Subcutaneous adipose tissue (tissue), 4 donors: Measurements from ENCODE around the gene UBA52. TPM values are rescaled to one million over a fixed set of nuclear protein-coding genes. Genes with fewer than 3 reads are reported as not detected.

ENCODE experiments used
- CTCF ChIP-seq: fragments of 450-650 bp; IDR thresholded peaks from one replicate; pipeline ENCODE4 v1.5.1; 2016; ENCODE audit warnings: low read depth, mild to moderate bottlenecking, control low read depth, antibody characterized with exemption, moderate library complexity
- total RNA-seq, 4 donors: library from RNA; depleted of rRNA; stranded (reverse); fragments of >200 nt; gene quantifications; one replicate each; pipeline ENCODE4 v1.1.0, GENCODE V29; 2016

The UBA52 gene
- total RNA-seq, 4 donors from 2014 or later = 498 to 791 (median 619) TPM

DNA sequence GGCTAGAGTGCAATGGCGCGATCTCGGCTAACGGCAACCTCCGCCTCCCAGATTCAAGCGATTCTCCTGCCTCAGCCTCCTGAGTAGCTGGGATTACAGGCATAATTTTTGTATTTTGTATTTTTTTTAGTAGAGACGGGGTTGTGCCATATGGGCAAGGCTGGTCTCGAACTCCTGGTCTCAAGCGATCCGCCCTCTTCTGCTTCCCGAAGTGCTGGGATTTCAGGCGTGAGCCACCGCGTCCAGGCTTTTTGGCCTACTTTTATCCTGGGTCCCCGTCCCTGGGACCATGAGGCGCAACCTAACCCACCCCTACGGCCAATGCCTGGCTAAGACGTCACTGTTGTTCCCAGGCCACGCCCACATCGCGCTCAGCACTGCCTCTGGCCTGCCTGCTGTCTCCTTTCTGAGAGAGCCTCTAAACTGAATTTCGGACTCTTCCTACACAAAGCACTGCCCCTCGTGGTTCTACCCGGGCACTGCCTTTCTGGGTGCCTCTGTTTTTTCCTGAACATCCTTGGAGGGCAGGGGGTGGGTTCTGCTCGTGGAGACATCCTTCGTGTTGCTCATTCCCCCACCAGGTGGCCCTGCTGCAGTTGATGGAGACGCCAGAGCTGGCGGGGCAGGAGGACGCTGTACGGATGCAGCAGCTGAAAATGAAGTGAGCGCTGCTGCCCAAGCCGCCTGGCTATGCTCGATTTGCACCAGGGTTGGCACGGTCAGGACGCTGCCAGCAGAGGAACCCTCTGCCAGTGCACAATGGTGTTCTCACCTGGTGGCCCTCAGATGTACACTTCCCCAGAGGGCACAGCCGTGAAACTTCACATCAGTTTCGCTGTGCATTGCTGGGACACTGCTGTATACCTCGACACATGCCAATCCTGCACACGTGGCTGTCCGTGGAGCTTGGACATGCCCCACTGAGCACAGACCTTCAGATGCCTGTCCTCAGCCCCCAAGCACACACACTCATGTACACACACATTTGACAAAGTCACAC is 18.9 kb downstream of the UBA52 start:
- TF ChIP-seq CTCF = no peak

DNA sequence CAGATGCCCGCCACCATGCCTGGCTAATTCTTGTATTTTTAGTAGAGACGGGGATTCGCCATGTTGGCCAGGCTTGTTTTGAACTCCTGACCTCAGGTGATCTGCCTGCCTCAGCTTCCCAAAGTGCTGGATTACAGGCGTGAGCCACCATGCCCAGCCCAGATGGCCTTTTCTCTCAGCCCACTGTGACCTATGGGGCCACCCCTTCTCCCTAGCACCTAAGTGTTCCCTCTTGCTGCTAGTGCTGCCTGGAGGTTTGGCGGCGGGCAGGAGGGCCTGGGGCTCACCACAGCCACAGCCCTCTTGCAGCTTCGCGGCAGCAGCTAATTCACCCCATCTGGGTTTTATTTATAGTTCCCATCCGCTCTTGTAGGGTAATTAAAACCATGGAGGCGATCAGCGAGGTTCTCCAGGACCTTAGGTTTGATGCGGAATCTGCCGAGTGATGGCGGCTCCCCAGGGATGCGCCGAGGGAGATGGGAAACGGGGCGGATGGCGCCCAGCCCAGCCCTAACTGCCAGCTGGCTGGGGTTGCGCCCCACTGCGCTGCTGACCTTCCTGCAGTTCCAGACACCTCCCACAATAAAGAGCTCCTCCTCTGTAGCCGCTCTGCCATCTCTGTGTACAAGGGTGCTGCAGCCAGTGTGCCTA is 20.2 kb downstream of the UBA52 start:
- no peak for TF ChIP-seq CTCF

GRCh38 chr19:18593367-18594095 is 21.9 kb downstream of the UBA52 start:
- TF ChIP-seq CTCF = no peak

- no peak for TF ChIP-seq CTCF
Observed at GRCh38 chr19:18594096-18594823, 22.6 kb downstream of the UBA52 start.

GRCh38 chr19:18594824-18595373 is 23.2 kb downstream of the UBA52 start:
- no peak for TF ChIP-seq CTCF

GRCh38 chr19:18595475-18595874 is 23.8 kb downstream of the UBA52 start:
- TF ChIP-seq CTCF = no peak
